ENCODE data around the gene SPDYE3.

GRCh38 chr7:100370746-100371145 lies 63.2 kb downstream of the SPDYE3 start:
- TF ChIP-seq USF2 (CRISPR knock-in tag; IDR thresholded peaks at IDR 0.05) (no peak), CTCF (IDR thresholded peaks at IDR 0.05) (no peak), NR2C2 (CRISPR knock-in tag; IDR thresholded peaks at IDR 0.05) (no peak), ATF3 (CRISPR knock-in tag; conservative IDR thresholded peaks at IDR 0.05) (no peak), USF1 (CRISPR knock-in tag; IDR thresholded peaks at IDR 0.05) (no peak), ATF1 (CRISPR knock-in tag; IDR thresholded peaks at IDR 0.05) (no peak)
